Left lung (tissue), 10 donors: Measurements from ENCODE around the gene CUL4B. TPM values are rescaled to one million over a fixed set of nuclear protein-coding genes. Genes with fewer than 3 reads are reported as not detected.

ENCODE experiments used
- ATAC-seq: fragments of 200-7000 bp; cut with Tn5 transposase; one replicate; pipeline ENCODE4 v1.9.1; 2020; ENCODE audit warnings: moderate library complexity
- DNase-seq, 4 donors: peaks; one replicate each; pipeline ENCODE4 v3.0.0-alpha.2; 2013 to 2020
- H3K27ac ChIP-seq, 2 donors: fragments of 200-600 bp; sonication (generic) in 1 of 2; one replicate each; pipeline versions ENCODE4 v1.5.0 to v1.8.0; 2020 to 2021
- H3K27me3 ChIP-seq, 2 donors: fragments of 200-600 bp; sonication (generic) in 1 of 2; one replicate each; pipeline versions ENCODE4 v1.5.0 to v1.8.0; 2020 to 2021
- H3K36me3 ChIP-seq, 2 donors: fragments of 200-600 bp; sonication (generic) in 1 of 2; one replicate each; pipeline versions ENCODE4 v1.5.0 to v1.8.0; 2020 to 2021
- H3K4me1 ChIP-seq, 2 donors: fragments of 200-600 bp; one replicate each; pipeline ENCODE4 v1.8.0; 2021
- H3K4me3 ChIP-seq, 2 donors: fragments of 200-600 bp; sonication (generic) in 1 of 2; one replicate each; pipeline versions ENCODE4 v1.5.0 to v1.8.0; 2020 to 2021; ENCODE audit warnings: mild to moderate bottlenecking in 1 of 2
- H3K9me3 ChIP-seq, 2 donors: fragments of 200-600 bp; sonication (generic) in 1 of 2; one replicate each; pipeline versions ENCODE4 v1.5.0 to v1.8.0; 2020 to 2021
- CTCF ChIP-seq, 2 donors: fragments of 200-600 bp; sonication (generic) in 1 of 2; IDR thresholded peaks; one replicate each; pipeline versions ENCODE4 v1.5.0 to v1.8.0; 2021; ENCODE audit warnings: antibody characterized with exemption in 2 of 2
- intact Hi-C, 2 donors: fragments of 100-400 bp; cut with DNase I; formaldehyde crosslinking; loops; one replicate each; pipeline versions ENCODE4 v1.11.2 to v1.14.2; 2022
- polyA plus RNA-seq, 6 donors: library from polyadenylated mRNA; unstranded; fragments of 120-200 nt; gene quantifications; one replicate each; pipeline ENCODE4 v1.2.1, GENCODE V29; 2013; ENCODE audit not compliant: insufficient read length in 6 of 6
- total RNA-seq, 2 donors: library from RNA; stranded (reverse); fragmentation: NEBNext Ultra II Directional; extraction: Animal tissue kit (Norgen Biotek cat#: 25700); gene quantifications; one replicate each; pipeline ENCODE4 v1.2.1, GENCODE V29; 2021
- donor health status: DM: no; HTN: yes; CAD: no.
- donor health status: DM: no; HTN: no; CAD: no.

The CUL4B gene
- total and polyA plus RNA-seq, 8 donors, result 34.4 to 83.0 (median 68.1) TPM

- Histone ChIP-seq H3K4me1 (no peaks in the 10 kb centered on the region), H3K36me3 (no peaks in the 10 kb centered on the region), H3K4me3 (no peak overlapping the region), H3K27ac (no peak overlapping the region), H3K9me3 (no peaks in the 10 kb centered on the region), H3K27me3 (no peaks in the 10 kb centered on the region)
- no peak for ATAC-seq
- intact Hi-C loops, result no loop called here
- TF ChIP-seq CTCF (IDR thresholded peaks at IDR 0.05), result no peak
- no peak for DNase-seq
Measured at GRCh38 chrX:120566817-120567216, 6.1 kb upstream of the CUL4B start.

GRCh38 chrX:120564925-120565324, 4.2 kb upstream of the CUL4B start:
- no peak for DNase-seq
- no peak overlapping the region for H3K4me3 ChIP-seq
- intact Hi-C loops, result no loop called here

GRCh38 chrX:120562569-120562926, 1.8 kb upstream of the CUL4B start:
- Histone ChIP-seq H3K36me3 (no peaks in the 10 kb centered on the region), H3K4me1 (peaks cover 0 to 9% of the 10 kb centered on the region in 2 donors), H3K27me3 (no peaks in the 10 kb centered on the region), H3K9me3 (no peaks in the 10 kb centered on the region), H3K4me3 (no peak overlapping the region), H3K27ac (peak overlapping the region in 1 of 2 donors; percentile 97)
- DNase-seq (peak in 1 of 4 donors; percentile 9), ATAC-seq (no peak)
- intact Hi-C loops, result no loop called here
- TF ChIP-seq CTCF (IDR thresholded peaks at IDR 0.05), result no peak

More at GRCh38 chrX:120564925-120565324, 4.2 kb upstream of the CUL4B start:
- H3K4me1 ChIP-seq, result no peaks in the 10 kb centered on the region
- no peak for ATAC-seq
- no peak for TF ChIP-seq CTCF (IDR thresholded peaks at IDR 0.05)
- no peaks in the 10 kb centered on the region for H3K27me3 ChIP-seq
- H3K36me3 ChIP-seq, result no peaks in the 10 kb centered on the region
- H3K9me3 ChIP-seq, result no peaks in the 10 kb centered on the region
- H3K27ac ChIP-seq, result no peak overlapping the region

- H3K27me3 ChIP-seq, result no peaks in the 10 kb centered on the region
- H3K4me1 ChIP-seq, result peaks cover 0 to 9% of the 10 kb centered on the region in 2 donors
- ATAC-seq, result no peak
- H3K9me3 ChIP-seq, result no peaks in the 10 kb centered on the region
- DNase-seq, result no peak
- H3K27ac ChIP-seq, result peak overlapping the region; percentile 89 to 97
- no peaks in the 10 kb centered on the region for H3K36me3 ChIP-seq
- TF ChIP-seq CTCF (IDR thresholded peaks at IDR 0.05), result no peak
- H3K4me3 ChIP-seq, result peak overlapping the region; percentile 20 to 53
- intact Hi-C loops, result no loop called here
Measured at GRCh38 chrX:120561634-120562568, 1.1 kb upstream of the CUL4B start.

GRCh38 chrX:120560405-120560841, 339 bp downstream of the CUL4B start:
- peak; percentile 34 for ATAC-seq

More at GRCh38 chrX:120560405-120560841, 339 bp downstream of the CUL4B start:
- intact Hi-C loops, result no loop called here
- DNase-seq, result peak in 1 of 4 donors; percentile 36
- peak overlapping the region; percentile 41 to 53 for H3K4me3 ChIP-seq
- peaks cover 0 to 9% of the 10 kb centered on the region in 2 donors for H3K4me1 ChIP-seq
- no peaks in the 10 kb centered on the region for H3K9me3 ChIP-seq
- H3K27me3 ChIP-seq, result no peaks in the 10 kb centered on the region
- TF ChIP-seq CTCF (IDR thresholded peaks at IDR 0.05), result no peak
- no peaks in the 10 kb centered on the region for H3K36me3 ChIP-seq
- peak overlapping the region; percentile 96 to 97 for H3K27ac ChIP-seq
